ENCODE data around the gene KCNK5.

Gene KCNK5

GRCh38 chr6:39151211-39151610 is 78.1 kb downstream of the KCNK5 start:
- TF ChIP-seq GLI2 (tag by site-specific recombination; IDR thresholded peaks at IDR 0.05; ENCODE audit: borderline replicate concordance, low read depth) (no peak), ZNF670 (tag by site-specific recombination; IDR thresholded peaks at IDR 0.05; ENCODE audit: low read depth) (no peak), IKZF3 (tag by site-specific recombination; IDR thresholded peaks at IDR 0.05) (no peak), OSR2 (tag by site-specific recombination; IDR thresholded peaks at IDR 0.05) (no peak), ZNF10 (tag by site-specific recombination; IDR thresholded peaks at IDR 0.05) (no peak), GFI1B (tag by site-specific recombination; IDR thresholded peaks at IDR 0.05) (no peak), ZNF362 (tag by site-specific recombination; IDR thresholded peaks at IDR 0.05) (no peak), ZNF239 (tag by site-specific recombination; IDR thresholded peaks at IDR 0.05) (no peak), ZEB2 (tag by site-specific recombination; IDR thresholded peaks at IDR 0.05) (no peak), INSM2 (tag by site-specific recombination; IDR thresholded peaks at IDR 0.05) (no peak), ZNF302 (tag by site-specific recombination; IDR thresholded peaks at IDR 0.05; ENCODE audit: low read depth) (no peak), ZBTB44 (tag by site-specific recombination; IDR thresholded peaks at IDR 0.05) (no peak), ZNF19 (tag by site-specific recombination; IDR thresholded peaks at IDR 0.05; ENCODE audit: low read depth) (no peak), ZSCAN4 (tag by site-specific recombination; IDR thresholded peaks at IDR 0.05) (no peak), ZNF660 (tag by site-specific recombination; IDR thresholded peaks at IDR 0.05) (no peak), ZNF544 (tag by site-specific recombination; IDR thresholded peaks at IDR 0.05) (no peak), ZNF558 (tag by site-specific recombination; IDR thresholded peaks at IDR 0.05) (no peak)
- no peak overlapping the region for H3K4me3 ChIP-seq (ENCODE audit: low read depth, low read length)
- ChIA-PET POLR2A (interaction anchor here (0.9 kb wide), 1 partner anchor 36 kb away, joined by 3 read pairs; the partner anchor contains the start of gene SAYSD1), CTCF (interaction anchor here (2.5 to 3.0 kb wide), 2 partner anchors 15 to 152 kb away, joined by 14 to 18 read pairs; no protein-coding TSS in a partner anchor)
- H3K9me3 ChIP-seq (ENCODE audit: control insufficient read depth, insufficient read depth, low read depth, low read length) = no peaks in the 10 kb centered on the region
- H3K4me1 ChIP-seq (ENCODE audit: control insufficient read depth, insufficient read depth, low read length) = no peaks in the 10 kb centered on the region
- H3K36me3 ChIP-seq (ENCODE audit: control insufficient read depth in 2 of 2, insufficient read depth in 1 of 2, low read length in 2 of 2) = no peaks in the 10 kb centered on the region
- H3K27ac ChIP-seq (ENCODE audit: extremely low read depth, low read depth, low read length) = no peak overlapping the region

- no peak for TF ChIP-seq ZFP37 (tag by site-specific recombination; IDR thresholded peaks at IDR 0.05)
- TF ChIP-seq ZNF324 (tag by site-specific recombination; IDR thresholded peaks at IDR 0.05) = no peak
- ChIA-PET CTCF (interaction anchor here (1.1 kb wide), 1 partner anchor 172 kb away, joined by 3 read pairs; no protein-coding TSS in a partner anchor), POLR2A (no interaction called here)
- no peaks in the 10 kb centered on the region for H3K36me3 ChIP-seq (ENCODE audit: control insufficient read depth in 2 of 2, insufficient read depth in 1 of 2, low read length in 2 of 2)
- no peak overlapping the region for H3K4me3 ChIP-seq (ENCODE audit: low read depth, low read length)
- peaks cover 7% of the 10 kb centered on the region; the same call in 1 of the 2 replicates for H3K4me1 ChIP-seq (ENCODE audit: control insufficient read depth, insufficient read depth, low read length)
- H3K27ac ChIP-seq (ENCODE audit: extremely low read depth, low read depth, low read length) = no peak overlapping the region
- no peaks in the 10 kb centered on the region for H3K9me3 ChIP-seq (ENCODE audit: control insufficient read depth, insufficient read depth, low read depth, low read length)
Observed at GRCh38 chr6:39144481-39145173, 84.6 kb downstream of the KCNK5 start.

Data from HEK293 (cell line).